ENCODE data around the gene MYO10.
"Not testable (repeated sequence)": the region's sequence is repeated elsewhere in the genome, so short reads cannot be mapped to it uniquely, and the experiment has no call there.

- TF ChIP-seq, protein P1, sequence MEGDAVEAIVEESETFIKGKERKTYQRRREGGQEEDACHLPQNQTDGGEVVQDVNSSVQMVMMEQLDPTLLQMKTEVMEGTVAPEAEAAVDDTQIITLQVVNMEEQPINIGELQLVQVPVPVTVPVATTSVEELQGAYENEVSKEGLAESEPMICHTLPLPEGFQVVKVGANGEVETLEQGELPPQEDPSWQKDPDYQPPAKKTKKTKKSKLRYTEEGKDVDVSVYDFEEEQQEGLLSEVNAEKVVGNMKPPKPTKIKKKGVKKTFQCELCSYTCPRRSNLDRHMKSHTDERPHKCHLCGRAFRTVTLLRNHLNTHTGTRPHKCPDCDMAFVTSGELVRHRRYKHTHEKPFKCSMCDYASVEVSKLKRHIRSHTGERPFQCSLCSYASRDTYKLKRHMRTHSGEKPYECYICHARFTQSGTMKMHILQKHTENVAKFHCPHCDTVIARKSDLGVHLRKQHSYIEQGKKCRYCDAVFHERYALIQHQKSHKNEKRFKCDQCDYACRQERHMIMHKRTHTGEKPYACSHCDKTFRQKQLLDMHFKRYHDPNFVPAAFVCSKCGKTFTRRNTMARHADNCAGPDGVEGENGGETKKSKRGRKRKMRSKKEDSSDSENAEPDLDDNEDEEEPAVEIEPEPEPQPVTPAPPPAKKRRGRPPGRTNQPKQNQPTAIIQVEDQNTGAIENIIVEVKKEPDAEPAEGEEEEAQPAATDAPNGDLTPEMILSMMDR (IDR thresholded peaks at IDR 0.05): not testable (repeated sequence)
- TF ChIP-seq POLR2A (IDR thresholded peaks at IDR 0.05): not testable (repeated sequence)
Observed at GRCh38 chr5:16831326-16831725, 104.8 kb downstream of the MYO10 start.
